MM.1S (cell line): ENCODE measurements around the gene ACRBP.

Source experiments
- CTCF ChIP-seq: fragments of 300-600 bp; sonication (generic); IDR thresholded peaks from 2 replicates; pipeline ENCODE4 v1.5.1; 2016; ENCODE audit warnings: antibody characterized with exemption, low read length, mixed read lengths
- EZH2 ChIP-seq: fragments of 300-600 bp; sonication (generic); optimal IDR thresholded peaks from 2 replicates; pipeline ENCODE3; 2017; ENCODE audit warnings: low read depth, mild to moderate bottlenecking, antibody characterized with exemption, low read length, mixed read lengths
- EZH2phosphoT487 ChIP-seq: fragments of 300-600 bp; sonication (generic); IDR thresholded peaks from 2 replicates; pipeline ENCODE4 v1.6.1; 2018; ENCODE audit warnings: antibody characterized with exemption, low read length

DNA sequence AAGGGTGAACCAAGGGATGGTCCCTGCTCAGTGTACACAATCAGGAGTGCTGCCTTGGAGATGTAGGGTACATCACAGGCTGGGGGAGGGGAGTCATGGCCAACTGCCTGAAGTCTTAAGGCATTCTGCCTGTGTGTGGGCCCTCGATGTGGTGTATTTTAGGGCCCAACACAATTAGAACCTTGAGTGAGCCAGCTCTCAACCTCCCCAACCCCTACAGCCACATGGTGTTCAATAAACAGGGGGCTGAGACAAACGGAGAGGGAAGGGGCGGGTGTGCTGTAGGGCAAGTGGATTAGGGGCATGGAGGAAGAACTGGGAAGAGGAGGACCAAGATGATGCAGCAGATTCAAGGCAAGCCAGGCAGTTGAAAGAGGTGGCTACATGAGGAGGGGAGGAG lies 31.4 kb downstream of the ACRBP start:
- no peak for TF ChIP-seq CTCF
- no peak for TF ChIP-seq EZH2
- TF ChIP-seq EZH2phosphoT487 = no peak
